NCI-H1092 treated with DMSO at 0.1 percent for 48 hours (cell line): Measurements from ENCODE around the gene HDHD5.

Experiments used
- DNase-seq: peaks from one replicate; lab custom pipeline; 2025; lab: John Stamatoyannopoulos, UW

The HDHD5 gene

GRCh38 chr22:17105143-17106129 is 53.6 kb downstream of the HDHD5 start:
- DNase-seq: no peak

GRCh38 chr22:17104336-17104935 is 54.6 kb downstream of the HDHD5 start:
- no peak for DNase-seq

GRCh38 chr22:17103351-17103750 is 55.7 kb downstream of the HDHD5 start:
- no peak for DNase-seq

GRCh38 chr22:17102297-17102667 is 56.8 kb downstream of the HDHD5 start:
- DNase-seq: no peak

DNA sequence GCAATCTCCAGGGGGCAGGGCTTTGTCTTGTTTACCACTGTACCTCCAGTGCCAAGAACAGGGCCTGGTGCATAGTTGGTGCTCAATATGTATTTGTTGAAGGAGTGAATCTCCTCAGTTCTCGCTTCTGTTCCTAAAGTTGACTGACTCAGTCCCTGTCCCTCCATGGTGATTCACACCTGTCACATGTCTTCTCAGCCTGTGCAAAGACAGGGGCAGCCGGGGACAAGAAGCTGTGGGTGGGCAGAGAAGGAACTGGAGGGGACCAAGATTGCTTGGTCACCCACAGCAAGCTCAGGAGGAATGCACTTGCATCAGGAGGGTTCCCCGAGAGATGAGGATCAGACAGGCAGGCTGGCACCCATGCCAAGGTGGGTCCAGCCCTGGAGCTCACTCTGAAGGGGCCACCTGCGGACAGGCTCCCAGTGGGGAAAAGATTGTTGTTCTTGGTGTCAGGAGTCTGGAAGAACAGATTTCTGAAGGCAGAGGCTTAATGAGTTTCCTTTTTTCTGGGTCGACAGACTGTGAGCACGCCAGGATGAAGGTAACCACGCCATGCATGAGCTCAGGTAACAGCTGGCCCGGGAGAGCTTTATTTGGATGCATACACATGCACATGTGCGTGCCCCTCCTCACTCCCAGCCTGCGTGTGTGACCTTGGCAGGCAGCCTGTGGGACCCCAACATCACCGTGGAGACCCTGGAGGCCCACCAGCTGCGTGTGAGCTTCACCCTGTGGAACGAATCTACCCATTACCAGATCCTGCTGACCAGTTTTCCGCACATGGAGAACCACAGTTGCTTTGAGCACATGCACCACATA is 57.4 kb downstream of the HDHD5 start:
- DNase-seq: no peak

DNA sequence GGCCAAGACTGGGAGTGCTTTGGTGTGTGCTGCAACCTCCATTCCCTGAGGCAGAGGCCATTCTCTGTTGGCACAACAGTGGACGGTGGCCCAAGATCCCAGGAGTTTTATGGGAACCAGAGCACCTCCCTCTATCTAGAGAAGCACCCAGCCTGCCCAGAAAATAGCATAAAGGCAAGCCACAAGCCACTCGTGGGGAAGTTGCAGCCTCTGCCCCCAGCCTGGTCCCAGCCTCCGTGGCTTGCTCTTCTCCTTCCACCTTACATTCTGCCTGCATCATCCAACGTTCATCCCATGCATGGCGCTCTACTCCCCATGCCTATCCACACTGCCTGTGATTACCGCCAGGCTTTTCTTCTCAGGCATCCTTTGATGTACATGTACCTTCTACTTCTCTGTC is 58.5 kb downstream of the HDHD5 start:
- DNase-seq: no peak

DNA sequence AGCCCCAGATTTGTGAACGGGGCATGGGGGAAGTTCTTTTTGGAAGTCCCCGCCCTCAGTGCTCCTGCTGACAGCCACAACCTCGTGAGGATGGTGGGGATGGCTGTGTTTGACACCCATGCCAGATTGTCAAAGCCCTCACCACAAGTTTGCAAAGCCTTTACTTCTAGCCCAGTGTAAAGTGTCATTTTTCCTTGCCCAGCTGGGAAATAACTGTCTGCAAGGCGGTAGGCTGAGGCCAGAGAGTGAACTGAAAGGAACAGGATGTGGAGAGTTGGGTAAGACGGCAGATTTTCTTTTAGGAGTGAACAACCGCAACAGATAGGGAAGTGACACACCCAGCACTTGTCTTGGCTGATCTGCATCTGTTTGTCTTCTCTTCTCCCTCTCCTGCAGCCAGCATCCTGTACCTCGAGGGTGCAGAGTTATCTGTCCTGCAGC is 60.7 kb downstream of the HDHD5 start:
- no peak for DNase-seq

DNA sequence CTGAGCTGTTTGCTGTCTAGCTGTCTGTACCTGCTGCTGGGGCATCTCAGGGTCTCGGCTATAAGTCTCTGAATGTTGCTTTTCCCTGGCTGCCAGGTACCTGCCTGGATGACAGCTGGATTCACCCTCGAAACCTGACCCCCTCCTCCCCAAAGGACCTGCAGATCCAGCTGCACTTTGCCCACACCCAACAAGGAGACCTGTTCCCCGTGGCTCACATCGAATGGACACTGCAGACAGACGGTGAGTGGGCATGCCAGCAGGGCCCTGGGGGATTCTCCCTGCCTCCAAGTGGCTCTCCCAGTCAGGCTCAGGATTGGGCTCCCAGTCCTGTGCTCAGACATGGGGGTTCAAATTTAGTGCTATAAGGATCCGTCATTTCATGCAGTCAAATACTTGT is 61.4 kb downstream of the HDHD5 start:
- DNase-seq: no peak

- DNase-seq: no peak
Observed at GRCh38 chr22:17097062-17097461, 62.0 kb downstream of the HDHD5 start.

- DNase-seq: no peak
Observed at GRCh38 chr22:17096071-17096470, 63.0 kb downstream of the HDHD5 start.

- no peak for DNase-seq
Observed at GRCh38 chr22:17095538-17095937, 63.5 kb downstream of the HDHD5 start.

DNA sequence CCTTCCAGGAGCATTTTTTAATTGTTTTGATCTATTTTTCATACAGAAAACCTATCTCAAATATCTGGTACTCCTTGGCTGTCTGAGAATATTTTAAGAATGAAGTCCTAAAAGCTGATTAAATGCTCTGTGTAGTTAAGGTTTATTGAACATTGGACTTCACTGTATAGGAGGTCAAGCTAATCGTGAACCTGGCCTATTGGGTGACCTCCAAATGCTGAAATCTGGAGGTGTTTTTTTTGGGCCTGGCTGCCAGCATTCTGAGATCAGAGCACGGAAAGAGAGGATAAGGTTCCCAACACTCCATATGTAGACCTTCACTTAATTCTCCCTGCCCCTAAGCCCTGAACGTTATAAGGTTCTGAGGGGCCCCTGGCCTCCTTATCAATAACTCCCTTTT is 66.0 kb downstream of the HDHD5 start:
- DNase-seq: no peak

- DNase-seq: no peak
Observed at GRCh38 chr22:17091851-17092250, 67.2 kb downstream of the HDHD5 start.

- no peak for DNase-seq
Observed at GRCh38 chr22:17090550-17090949, 68.5 kb downstream of the HDHD5 start.
